HG03097 (cell line): ENCODE data around the gene LGR4.

Experiments
- ATAC-seq: cut with Tn5 transposase; IDR thresholded peaks from one replicate; pipeline ENCODE4 v1.9.1; 2021; ENCODE audit not compliant: unreplicated experiment, low FRiP score

LGR4 gene

GRCh38 chr11:27485930-27486773, 13.6 kb upstream of the LGR4 start:
- ATAC-seq, result no peak

DNA sequence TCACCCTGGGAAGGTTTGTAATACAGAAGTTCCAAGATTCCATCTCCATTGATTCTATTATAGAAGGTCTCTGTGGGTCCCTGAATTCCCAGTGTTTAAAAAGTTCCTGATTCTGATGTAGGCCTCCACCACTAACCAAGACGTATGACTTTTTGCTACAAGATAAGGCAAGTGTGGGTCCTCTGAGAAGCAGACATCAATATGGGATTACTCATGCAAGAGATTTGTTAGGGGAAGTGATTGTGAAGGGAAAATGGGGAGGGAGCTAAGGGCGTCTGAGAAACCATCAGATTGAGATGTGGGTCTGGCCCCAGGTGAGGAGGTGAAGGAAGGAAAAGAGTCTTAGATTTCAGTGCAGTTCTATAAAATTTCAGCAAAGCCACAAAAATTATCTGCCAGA, 10.2 kb upstream of the LGR4 start:
- ATAC-seq, result no peak

GRCh38 chr11:27481992-27482391, 9.4 kb upstream of the LGR4 start:
- ATAC-seq, result no peak

- no peak for ATAC-seq
Measured at GRCh38 chr11:27477831-27478230, 5.2 kb upstream of the LGR4 start.

DNA sequence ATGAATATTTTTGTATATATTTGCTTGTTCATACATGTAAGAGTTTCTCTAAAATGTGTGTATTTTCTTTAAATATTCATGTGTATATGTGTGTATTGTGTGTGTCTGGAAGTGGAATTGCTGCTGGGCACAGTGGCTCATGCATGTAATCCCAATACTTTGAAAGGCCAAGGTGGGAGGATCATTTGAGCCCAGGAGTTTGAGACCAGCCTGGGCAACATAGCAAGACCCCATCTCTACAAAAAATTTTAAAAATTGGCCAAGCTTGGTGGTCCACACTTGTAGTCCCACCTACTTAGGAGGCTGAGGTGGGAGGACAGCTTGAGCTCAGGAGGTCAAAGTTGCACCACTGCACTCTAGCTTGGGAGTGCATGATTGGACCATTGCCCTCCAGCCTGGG, 4.7 kb upstream of the LGR4 start:
- no peak for ATAC-seq

- ATAC-seq, result no peak
Measured at GRCh38 chr11:27475622-27476021, 3.0 kb upstream of the LGR4 start.

GRCh38 chr11:27473017-27473406, 422 bp upstream of the LGR4 start:
- ATAC-seq, result no peak

DNA sequence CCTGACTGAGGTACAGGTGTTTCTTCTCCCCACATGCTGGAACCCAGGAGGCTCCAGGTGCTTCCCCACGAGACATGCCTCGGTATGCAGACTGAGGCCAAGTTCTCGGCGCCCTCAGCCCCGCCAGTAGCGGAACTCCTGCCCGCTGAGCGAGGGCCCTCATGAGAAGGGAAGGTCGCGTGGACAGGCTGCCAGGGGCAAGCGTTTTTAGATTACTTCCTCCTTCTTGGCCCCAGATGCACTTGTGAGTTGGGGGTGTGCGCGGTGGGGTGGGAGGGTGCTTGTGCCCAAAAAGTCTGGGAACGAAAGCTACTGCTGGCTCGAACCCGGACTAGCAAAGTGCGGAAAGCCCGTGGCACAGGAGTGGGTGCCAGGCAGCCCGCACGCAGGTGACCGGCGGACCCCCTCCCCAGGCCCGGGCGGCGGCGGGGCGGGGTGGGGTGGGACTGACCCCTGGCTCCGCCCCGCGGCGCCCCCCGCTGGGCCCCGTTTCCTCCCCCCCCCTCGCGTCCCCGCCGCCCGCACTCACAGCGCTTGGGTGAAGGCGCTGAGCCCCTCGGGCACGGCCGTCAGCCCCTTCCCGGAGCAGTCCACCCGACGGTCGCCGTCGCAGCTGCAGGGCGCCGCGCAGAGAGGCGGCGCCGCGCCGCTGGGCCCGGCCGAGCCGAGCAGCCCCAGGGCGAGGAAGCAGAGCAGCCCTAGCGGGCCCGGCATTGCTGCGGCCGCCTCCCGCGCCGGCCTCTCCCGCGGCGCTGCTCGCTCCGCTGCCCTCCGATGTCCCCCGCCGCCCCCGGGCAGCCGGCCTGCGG, 797 bp downstream of the LGR4 start:
- ATAC-seq, result peak; percentile 44

DNA sequence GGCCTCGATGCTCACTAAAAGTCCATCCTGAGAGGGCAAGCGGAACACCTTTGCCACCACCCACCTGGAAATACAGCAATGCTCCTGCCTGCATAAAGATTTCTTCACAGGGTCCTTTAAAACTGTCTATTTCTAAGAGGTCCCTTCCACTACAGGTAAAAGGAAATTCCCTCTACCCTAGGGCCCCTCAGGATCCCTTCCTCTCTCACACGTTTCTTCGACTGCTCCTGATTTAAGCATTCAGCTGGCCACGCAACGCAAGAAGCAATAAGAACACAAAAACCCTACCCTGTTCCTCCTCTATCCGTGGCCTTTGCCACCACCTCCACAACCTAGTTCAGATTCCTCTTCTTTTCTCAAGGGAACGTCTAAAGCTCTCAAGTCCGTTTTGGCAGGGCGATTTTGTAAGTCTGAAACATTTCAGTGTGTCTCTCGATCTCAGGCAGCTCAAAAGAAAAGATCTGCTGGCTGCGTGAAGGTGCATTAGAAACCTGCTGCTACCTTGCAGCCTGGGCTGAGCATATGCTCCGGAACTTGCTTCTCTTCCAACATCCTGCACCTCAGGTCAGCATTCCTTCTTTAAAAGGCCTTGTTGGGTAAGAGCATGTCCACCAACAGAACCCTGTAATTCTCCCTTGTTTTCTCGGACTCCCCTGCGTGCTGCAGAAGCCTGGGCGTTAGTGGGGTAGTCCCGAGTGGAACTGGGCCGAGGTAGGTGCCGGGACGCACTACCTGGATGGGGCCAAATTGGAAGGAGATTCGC, 1.6 kb downstream of the LGR4 start:
- ATAC-seq, result no peak

- ATAC-seq, result no peak
Measured at GRCh38 chr11:27470166-27470565, 2.4 kb downstream of the LGR4 start.

DNA sequence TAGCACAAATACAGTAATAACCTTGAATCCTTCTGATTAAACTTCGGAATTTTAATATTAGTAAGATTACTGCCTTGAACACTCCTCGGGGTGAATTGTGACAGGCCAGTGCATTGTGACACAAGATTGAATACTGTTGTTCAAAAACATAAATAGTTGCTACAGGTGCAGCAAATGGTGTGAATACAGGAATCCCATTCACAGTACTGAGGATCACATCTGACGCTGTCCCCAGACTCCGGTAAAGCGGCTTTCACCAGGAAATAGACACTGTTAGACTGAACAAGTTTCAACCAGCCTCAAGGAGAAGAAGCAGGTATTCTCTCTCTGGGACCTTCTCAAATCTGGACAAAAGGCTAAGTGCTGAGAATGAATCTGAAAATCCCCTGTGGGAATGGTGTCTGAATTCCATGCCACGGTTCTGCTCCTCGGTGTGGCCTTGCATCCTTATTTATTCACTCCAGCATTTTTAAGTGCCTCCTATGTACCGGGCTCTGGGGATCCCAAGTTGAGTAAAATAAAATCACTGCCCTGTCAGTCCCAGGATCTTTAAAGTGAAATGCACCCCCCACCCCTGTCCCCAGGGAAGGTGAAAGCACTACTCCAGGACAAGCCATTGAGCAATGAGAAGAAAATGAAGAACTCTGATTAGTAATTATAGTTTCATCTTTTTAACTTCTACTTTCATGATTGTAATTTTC, 3.4 kb downstream of the LGR4 start:
- ATAC-seq, result no peak

DNA sequence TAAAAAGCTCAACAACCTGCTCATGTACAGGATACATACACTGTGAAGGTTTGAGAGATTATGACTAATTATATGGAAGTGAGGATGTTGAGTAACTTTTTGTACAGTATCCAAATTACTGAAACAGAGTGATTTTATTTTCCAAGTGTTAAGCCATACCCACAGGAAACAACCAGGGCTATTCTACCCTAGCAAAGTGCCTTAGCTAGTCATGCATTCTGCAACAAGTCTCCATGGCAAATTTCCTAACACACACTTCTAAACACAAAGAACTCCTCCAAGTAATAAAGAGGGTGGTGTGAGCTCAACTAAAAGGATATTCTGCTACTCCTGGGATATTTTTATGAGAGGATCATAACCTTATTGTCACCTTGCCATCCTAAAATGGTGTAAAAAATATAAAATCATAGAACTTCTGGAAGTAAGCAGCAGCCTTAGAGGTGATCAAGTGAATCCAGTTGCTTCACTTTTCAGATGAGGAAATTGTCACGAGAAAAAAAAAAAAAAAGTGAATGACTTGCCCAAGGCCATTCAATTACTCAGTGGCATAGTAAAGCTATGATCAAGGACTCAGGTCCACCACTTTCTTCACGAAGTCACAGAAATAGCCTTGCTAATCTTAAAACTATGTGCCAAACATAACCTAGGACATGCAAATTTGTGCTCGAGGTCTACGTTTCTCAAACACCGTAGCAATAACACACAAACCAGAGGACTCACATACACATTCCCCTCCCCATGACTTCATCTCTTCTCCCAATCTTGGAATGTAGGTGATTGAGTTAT, 4.2 kb downstream of the LGR4 start:
- ATAC-seq, result no peak

- no peak for ATAC-seq
Measured at GRCh38 chr11:27467181-27467913, 5.2 kb downstream of the LGR4 start.

GRCh38 chr11:27466363-27466762, 6.2 kb downstream of the LGR4 start:
- ATAC-seq, result no peak

GRCh38 chr11:27465629-27466028, 7.0 kb downstream of the LGR4 start:
- ATAC-seq, result no peak

GRCh38 chr11:27464909-27465308, 7.7 kb downstream of the LGR4 start:
- ATAC-seq, result no peak

DNA sequence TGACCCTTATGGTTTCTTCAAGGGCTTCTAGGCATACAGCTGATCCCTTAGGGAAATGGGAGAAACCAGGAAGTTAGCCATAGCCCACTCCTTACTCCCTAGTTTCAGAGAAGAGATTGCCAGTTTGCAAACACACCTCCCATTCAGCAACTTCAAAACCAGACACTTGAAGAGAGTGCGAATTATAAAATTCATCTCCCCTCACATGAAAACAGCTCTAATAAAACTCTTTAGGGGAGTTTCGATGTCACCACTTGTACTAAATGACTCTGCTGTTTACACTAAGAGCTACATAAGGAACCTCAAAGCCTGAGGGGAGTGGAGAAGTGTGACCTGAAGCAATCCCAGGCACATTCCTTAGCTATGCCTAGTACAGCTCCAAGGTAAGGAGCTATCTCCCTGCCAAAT, 8.3 kb downstream of the LGR4 start:
- no peak for ATAC-seq

GRCh38 chr11:27462543-27462942, 10.0 kb downstream of the LGR4 start:
- no peak for ATAC-seq
